Measurements from ENCODE around the gene CKB. TPM values are rescaled to one million over a fixed set of nuclear protein-coding genes. Genes with fewer than 3 reads are reported as not detected.

Gene CKB
- total RNA-seq, 1 experiment from 2014 or later, result 28.2 TPM

- no peak for DNase-seq
- Mint-ChIP-seq H3K36me3 (ENCODE audit: insufficient read depth, unreplicated experiment) (peaks cover 54% of the 10 kb centered on the region), H3K9me3 (ENCODE audit: low read depth, unreplicated experiment) (no peaks in the 10 kb centered on the region), H3K27ac (ENCODE audit: unreplicated experiment) (no peak overlapping the region), H3K27me3 (ENCODE audit: unreplicated experiment) (no peaks in the 10 kb centered on the region), H3K4me3 (ENCODE audit: low read depth, unreplicated experiment) (peak overlapping the region; percentile 98), H3K4me1 (ENCODE audit: low read depth, unreplicated experiment) (peaks cover 23% of the 10 kb centered on the region)
- no peak for TF ChIP-seq CTCF (IDR thresholded peaks at IDR 0.05; ENCODE audit: unreplicated experiment)
- no TSS peak for BruUV-seq (replicated peaks)
- intact Hi-C loops (cut with micrococcal nuclease; ENCODE audit: unreplicated experiment), result no loop called here
- CTCF ChIA-PET, result interaction anchor here (1.6 kb wide), 1 partner anchor 14 kb away, joined by 4 read pairs; no protein-coding TSS in a partner anchor
Observed at GRCh38 chr14:103560691-103561090, 38.1 kb upstream of the CKB start.

GRCh38 chr14:103559766-103560165 lies 37.1 kb upstream of the CKB start:
- intact Hi-C loops (cut with micrococcal nuclease; ENCODE audit: unreplicated experiment), result no loop called here
- Mint-ChIP-seq H3K4me1 (ENCODE audit: low read depth, unreplicated experiment) (peaks cover 23% of the 10 kb centered on the region), H3K27ac (ENCODE audit: unreplicated experiment) (no peak overlapping the region), H3K4me3 (ENCODE audit: low read depth, unreplicated experiment) (no peak overlapping the region), H3K27me3 (ENCODE audit: unreplicated experiment) (no peaks in the 10 kb centered on the region), H3K36me3 (ENCODE audit: insufficient read depth, unreplicated experiment) (peaks cover 57% of the 10 kb centered on the region), H3K9me3 (ENCODE audit: low read depth, unreplicated experiment) (no peaks in the 10 kb centered on the region)
- TF ChIP-seq CTCF (IDR thresholded peaks at IDR 0.05; ENCODE audit: unreplicated experiment), result no peak
- TSS peak; percentile 36 for BruUV-seq (replicated peaks)
- CTCF ChIA-PET, result interaction anchor here (0.5 kb wide), 1 partner anchor 910 kb away, joined by 4 read pairs; no protein-coding TSS in a partner anchor
- no peak for DNase-seq

- Mint-ChIP-seq H3K4me3 (ENCODE audit: low read depth, unreplicated experiment) (no peak overlapping the region), H3K27ac (ENCODE audit: unreplicated experiment) (no peak overlapping the region), H3K36me3 (ENCODE audit: insufficient read depth, unreplicated experiment) (peaks cover 52% of the 10 kb centered on the region), H3K27me3 (ENCODE audit: unreplicated experiment) (no peaks in the 10 kb centered on the region), H3K4me1 (ENCODE audit: low read depth, unreplicated experiment) (peaks cover 23% of the 10 kb centered on the region), H3K9me3 (ENCODE audit: low read depth, unreplicated experiment) (no peaks in the 10 kb centered on the region)
- DNase-seq, result no peak
- CTCF ChIA-PET, result interaction anchor here (0.7 to 1.6 kb wide), 2 partner anchors 9 to 182 kb away, joined by 3 read pairs; no protein-coding TSS in a partner anchor
- intact Hi-C loops (cut with micrococcal nuclease; ENCODE audit: unreplicated experiment), result no loop called here
- no peak for TF ChIP-seq CTCF (IDR thresholded peaks at IDR 0.05; ENCODE audit: unreplicated experiment)
- BruUV-seq (replicated peaks), result no TSS peak
Observed at GRCh38 chr14:103558071-103558882, 35.6 kb upstream of the CKB start.

- no peak overlapping the region for H3K27ac Mint-ChIP-seq (ENCODE audit: unreplicated experiment)
- no peak for TF ChIP-seq CTCF (IDR thresholded peaks at IDR 0.05; ENCODE audit: unreplicated experiment)
- peaks cover 23% of the 10 kb centered on the region for H3K4me1 Mint-ChIP-seq (ENCODE audit: low read depth, unreplicated experiment)
- CTCF ChIA-PET, result interaction anchor here (1.6 kb wide), 1 partner anchor 8 kb away, joined by 3 read pairs; no protein-coding TSS in a partner anchor
- peaks cover 43% of the 10 kb centered on the region for H3K36me3 Mint-ChIP-seq (ENCODE audit: insufficient read depth, unreplicated experiment)
- H3K9me3 Mint-ChIP-seq (ENCODE audit: low read depth, unreplicated experiment), result no peaks in the 10 kb centered on the region
- no peak overlapping the region for H3K4me3 Mint-ChIP-seq (ENCODE audit: low read depth, unreplicated experiment)
- DNase-seq, result no peak
- intact Hi-C loops (cut with micrococcal nuclease; ENCODE audit: unreplicated experiment), result no loop called here
- no TSS peak for BruUV-seq (replicated peaks)
- no peaks in the 10 kb centered on the region for H3K27me3 Mint-ChIP-seq (ENCODE audit: unreplicated experiment)
Observed at GRCh38 chr14:103556946-103557758, 34.5 kb upstream of the CKB start.
